Measurements from ENCODE around the gene DENND1A.

DNA sequence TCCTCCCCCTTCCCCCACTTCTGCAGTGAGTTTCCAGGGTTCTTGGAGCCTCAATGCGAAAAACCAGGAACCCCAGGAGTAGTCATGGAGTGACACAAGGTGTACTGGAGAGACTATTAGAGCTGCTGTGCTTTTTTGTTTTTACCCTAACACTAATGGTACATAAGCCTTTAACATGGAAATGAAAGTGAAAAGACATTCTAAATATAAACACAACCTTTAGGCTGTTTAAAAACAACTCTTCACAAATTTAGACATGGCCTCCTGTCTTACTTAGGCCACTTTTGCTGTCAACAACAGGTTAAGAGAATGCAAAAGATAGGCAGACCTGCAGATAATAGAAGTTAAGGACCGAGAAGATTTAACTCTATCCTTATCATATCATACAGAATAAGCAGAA is 232.2 kb downstream of the DENND1A start:
- no peak for TF ChIP-seq EP300 (IDR thresholded peaks at IDR 0.05)
- no peak for TF ChIP-seq POLR2AphosphoS5 (IDR thresholded peaks at IDR 0.05)
